ENCODE results near the gene CLEC16A.

DNA sequence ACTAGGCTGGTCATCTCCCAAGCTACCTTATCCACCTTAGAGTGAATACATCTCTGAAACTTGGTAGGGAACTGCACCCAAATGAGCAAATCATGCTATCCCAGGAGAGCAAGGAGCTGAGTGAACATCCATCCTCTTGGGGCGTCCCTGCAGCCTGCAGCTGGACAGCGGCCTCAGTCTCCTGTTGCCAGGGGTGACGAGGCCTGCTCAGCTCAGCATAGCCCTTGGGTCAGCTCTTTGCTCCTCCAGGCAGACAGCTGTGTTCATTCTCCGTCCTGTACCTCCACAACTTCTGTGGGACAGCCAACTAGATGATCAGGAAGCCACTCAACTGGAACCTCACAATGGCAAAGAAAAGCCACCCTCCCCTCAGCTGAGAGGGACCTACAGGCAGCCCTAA lies 199.8 kb downstream of the CLEC16A start:
- no peak for TF ChIP-seq POLR2A (IDR thresholded peaks at IDR 0.05; ENCODE audit: low read length)
- TF ChIP-seq GATA1 (IDR thresholded peaks at IDR 0.05; ENCODE audit: low read depth, low read length), result no peak
